A172 (cell line): ENCODE results near the gene NUAK1. TPM values are rescaled to one million over a fixed set of nuclear protein-coding genes. Genes with fewer than 3 reads are reported as not detected.

Experiments
- DNase-seq: peaks from one replicate; pipeline ENCODE4 v3.0.0-alpha.2; 2015; ENCODE audit warnings: low spot score
- total RNA-seq: library from RNA; depleted of rRNA; stranded (reverse); fragments of >200 nt; shearing (Covaris generic); gene quantifications from 2 replicates; pipeline ENCODE4 v1.2.3, GENCODE V29; 2014

Gene NUAK1
- total RNA-seq, 1 experiment from 2014 or later: 35.5 TPM

GRCh38 chr12:106110626-106111300 lies 28.0 kb downstream of the NUAK1 start:
- no peak for DNase-seq

- DNase-seq: no peak
These were observed 29.4 kb downstream of the NUAK1 start for GRCh38 chr12:106109168-106109910.

- DNase-seq: no peak
These were observed 30.4 kb downstream of the NUAK1 start for GRCh38 chr12:106108185-106108835.

GRCh38 chr12:106107566-106107965 lies 31.2 kb downstream of the NUAK1 start:
- DNase-seq: peak; percentile 62

- no peak for DNase-seq
These were observed 31.9 kb downstream of the NUAK1 start for GRCh38 chr12:106106892-106107291.

GRCh38 chr12:106106061-106106566 lies 32.6 kb downstream of the NUAK1 start:
- DNase-seq: no peak

- no peak for DNase-seq
These were observed 37.0 kb downstream of the NUAK1 start for GRCh38 chr12:106101803-106102202.

- no peak for DNase-seq
These were observed 40.0 kb downstream of the NUAK1 start for GRCh38 chr12:106098691-106099200.

GRCh38 chr12:106097011-106097410 lies 41.7 kb downstream of the NUAK1 start:
- no peak for DNase-seq

- no peak for DNase-seq
These were observed 42.4 kb downstream of the NUAK1 start for GRCh38 chr12:106096376-106096775.

- no peak for DNase-seq
These were observed 44.5 kb downstream of the NUAK1 start for GRCh38 chr12:106094304-106094703.

GRCh38 chr12:106093246-106093645 lies 45.5 kb downstream of the NUAK1 start:
- no peak for DNase-seq

GRCh38 chr12:106091446-106091820 lies 47.3 kb downstream of the NUAK1 start:
- DNase-seq: peak; percentile 52

GRCh38 chr12:106090591-106091445 lies 47.9 kb downstream of the NUAK1 start:
- peak; percentile 70 for DNase-seq

- DNase-seq: no peak
These were observed 48.8 kb downstream of the NUAK1 start for GRCh38 chr12:106089935-106090334.

- DNase-seq: no peak
These were observed 49.8 kb downstream of the NUAK1 start for GRCh38 chr12:106088811-106089485.

- no peak for DNase-seq
These were observed 50.4 kb downstream of the NUAK1 start for GRCh38 chr12:106088246-106088808.

- DNase-seq: no peak
These were observed 52.1 kb downstream of the NUAK1 start for GRCh38 chr12:106086696-106087095.

- no peak for DNase-seq
These were observed 53.5 kb downstream of the NUAK1 start for GRCh38 chr12:106085213-106085612.

- DNase-seq: no peak
These were observed 54.0 kb downstream of the NUAK1 start for GRCh38 chr12:106084759-106085158.
